IMR-90 (cell line): ENCODE results near the gene GNG7. TPM values are rescaled to one million over a fixed set of nuclear protein-coding genes. Genes with fewer than 3 reads are reported as not detected.

ENCODE experiments used
- ATAC-seq: fragments of 200-7000 bp; cut with Tn5 transposase; 2 replicates; pipeline ENCODE4 v1.9.1; 2020; ENCODE audit warnings: low read depth, mild to moderate bottlenecking, moderate library complexity
- BruUV-seq: library from RNA; stranded (reverse); fragments of 400-500 nt; replicated peaks from 2 replicates; lab custom pipeline; 2021; lab: Mats Ljungman, UMichigan
- CTCF ChIA-PET: fragments of 300-600 bp; formaldehyde crosslinking; extraction: SDS; loops from one replicate; lab custom pipeline; 2021; ENCODE audit warnings: antibody characterized with exemption; lab: Yijun Ruan, JAX
- POLR2A ChIA-PET: fragments of 300-600 bp; sonication (Branson Sonifier 250); formaldehyde crosslinking; loops from one replicate; lab custom pipeline; 2022; ENCODE audit warnings: antibody characterized with exemption; ENCODE audit not compliant: unreplicated experiment; lab: Charles Lee
- DNase-seq: peaks from one replicate; pipeline ENCODE4 v3.0.0; 2013
- H2AFZ ChIP-seq: replicated peaks from 2 replicates; pipeline ENCODE3; 2013; ENCODE audit warnings: low read length, mild to moderate bottlenecking; ENCODE audit not compliant: poor library complexity
- H2AK5ac ChIP-seq: 2 replicates; pipeline ENCODE4 v1.6.1; 2013; ENCODE audit warnings: low read depth, low read length, inconsistent platforms
- H2AK9ac ChIP-seq: replicated peaks from 2 replicates; pipeline ENCODE3; 2013; ENCODE audit warnings: mild to moderate bottlenecking, low read depth, low read length, moderate library complexity; ENCODE audit not compliant: poor library complexity
- H2BK120ac ChIP-seq: 2 replicates; pipeline ENCODE4 v1.6.1; 2013; ENCODE audit warnings: low read depth, low read length, inconsistent platforms
- H2BK15ac ChIP-seq: 3 replicates; pipeline ENCODE4 v1.6.1; 2013; ENCODE audit warnings: low read depth, low read length, inconsistent platforms
- H2BK20ac ChIP-seq: 2 replicates; pipeline ENCODE4 v1.6.1; 2013; ENCODE audit warnings: low read depth, mild to moderate bottlenecking, inconsistent platforms, low read length, moderate library complexity
- H2BK5ac ChIP-seq: 2 replicates; pipeline ENCODE4 v1.6.1; 2013; ENCODE audit warnings: mild to moderate bottlenecking, low read depth, low read length, inconsistent platforms; ENCODE audit not compliant: poor library complexity, severe bottlenecking
- H3K14ac ChIP-seq: replicated peaks from 2 replicates; pipeline ENCODE4 v1.6.1; 2013; ENCODE audit warnings: low read depth, low read length, inconsistent platforms
- H3K18ac ChIP-seq: 2 replicates; pipeline ENCODE4 v1.6.1; 2013; ENCODE audit warnings: low read depth, low read length, control low read depth
- H3K23ac ChIP-seq: 2 replicates; pipeline ENCODE4 v1.6.1; 2013; ENCODE audit warnings: low read depth, low read length, inconsistent platforms
- H3K27ac ChIP-seq: 2 replicates; pipeline ENCODE4 v1.5.1; 2013; ENCODE audit warnings: mild to moderate bottlenecking, control low read depth, low read length; ENCODE audit not compliant: insufficient read depth
- H3K27me3 ChIP-seq: 2 replicates; pipeline ENCODE4 v1.6.1; 2013; ENCODE audit warnings: low read length; ENCODE audit not compliant: control insufficient read depth, insufficient read depth
- H3K36me3 ChIP-seq: 2 replicates; pipeline ENCODE4 v1.6.1; 2013; ENCODE audit warnings: low read length, mixed read lengths; ENCODE audit not compliant: control insufficient read depth, insufficient read depth
- H3K4ac ChIP-seq: 2 replicates; pipeline ENCODE4 v1.6.1; 2013; ENCODE audit warnings: low read depth, low read length, inconsistent platforms
- H3K4me1 ChIP-seq: 2 replicates; pipeline ENCODE4 v1.6.1; 2013; ENCODE audit warnings: low read length, mixed read lengths; ENCODE audit not compliant: control insufficient read depth, insufficient read depth
- H3K4me2 ChIP-seq: 2 replicates; pipeline ENCODE4 v1.6.1; 2013; ENCODE audit warnings: low read depth, mild to moderate bottlenecking, control low read depth, low read length, moderate library complexity
- H3K4me3 ChIP-seq: 2 replicates; pipeline ENCODE4 v1.5.1; 2013; ENCODE audit warnings: low read depth, mild to moderate bottlenecking, control low read depth, low read length, moderate library complexity; ENCODE audit not compliant: insufficient read depth
- H3K56ac ChIP-seq: 2 replicates; pipeline ENCODE4 v1.6.1; 2013; ENCODE audit warnings: low read length, inconsistent platforms; ENCODE audit not compliant: insufficient read depth; ENCODE audit errors: extremely low read depth
- H3K79me1 ChIP-seq, 2 experiments: 2 replicates each; pipeline ENCODE4 v1.6.1; 2013; ENCODE audit warnings: low read length in 2 of 2, inconsistent platforms in 1 of 2, low read depth in 1 of 2
- H3K9ac ChIP-seq: 2 replicates; pipeline ENCODE4 v1.6.1; 2013; ENCODE audit warnings: low read depth, low read length, control low read depth
- H3K9me1 ChIP-seq: 2 replicates; pipeline ENCODE4 v1.6.1; 2013; ENCODE audit warnings: low read length, inconsistent platforms; ENCODE audit not compliant: insufficient read depth
- H3K9me3 ChIP-seq: 2 replicates; pipeline ENCODE4 v1.6.1; 2013; ENCODE audit warnings: low read length; ENCODE audit not compliant: control insufficient read depth, insufficient read depth
- H4K20me1 ChIP-seq: 2 replicates; pipeline ENCODE4 v1.6.1; 2013; ENCODE audit warnings: low read length, inconsistent platforms; ENCODE audit not compliant: insufficient read depth
- H4K5ac ChIP-seq: 2 replicates; pipeline ENCODE4 v1.6.1; 2013; ENCODE audit warnings: mild to moderate bottlenecking, low read depth, low read length, control low read depth
- H4K8ac ChIP-seq, 2 experiments: 2 replicates each; pipeline ENCODE4 v1.6.1; 2013; ENCODE audit warnings: low read depth in 2 of 2, low read length in 2 of 2, control low read depth in 1 of 2, inconsistent platforms in 1 of 2
- H4K91ac ChIP-seq: 2 replicates; pipeline ENCODE4 v1.6.1; 2013; ENCODE audit warnings: low read depth, low read length, inconsistent platforms; ENCODE audit not compliant: insufficient read depth
- BHLHE40 ChIP-seq: fragments of 150-350 bp; IDR thresholded peaks from 2 replicates; pipeline ENCODE4 v1.6.1; 2016; ENCODE audit warnings: mild to moderate bottlenecking, low read depth, low read length
- CEBPB ChIP-seq: IDR thresholded peaks from 2 replicates; pipeline ENCODE4 v1.6.1; 2012; ENCODE audit warnings: low read depth, low read length, improper control_type of control experiment
- CHD1 ChIP-seq: IDR thresholded peaks from 2 replicates; pipeline ENCODE4 v1.6.1; 2012; ENCODE audit warnings: low read depth, low read length, improper control_type of control experiment
- ELK1 ChIP-seq: fragments of 150-350 bp; IDR thresholded peaks from 2 replicates; pipeline ENCODE4 v1.6.1; 2016; ENCODE audit warnings: low read depth, mild to moderate bottlenecking, low read length, moderate library complexity, borderline replicate concordance
- FOS ChIP-seq: fragments of 150-350 bp; IDR thresholded peaks from 2 replicates; pipeline ENCODE4 v1.6.1; 2016; ENCODE audit warnings: low read depth, low read length
- MAFK ChIP-seq: IDR thresholded peaks from 2 replicates; pipeline ENCODE4 v1.6.1; 2012; ENCODE audit warnings: low read depth, low read length, improper control_type of control experiment
- MAZ ChIP-seq: IDR thresholded peaks from 2 replicates; pipeline ENCODE4 v1.6.1; 2012; ENCODE audit warnings: low read depth, mild to moderate bottlenecking, low read length, improper control_type of control experiment, moderate library complexity, borderline replicate concordance
- MXI1 ChIP-seq: IDR thresholded peaks from 2 replicates; pipeline ENCODE4 v1.6.1; 2012; ENCODE audit warnings: low read depth, mild to moderate bottlenecking, low read length, moderate library complexity, borderline replicate concordance
- NFE2L2 ChIP-seq: fragments of 150-350 bp; IDR thresholded peaks from 2 replicates; pipeline ENCODE4 v1.6.1; 2016; ENCODE audit warnings: low read depth, mild to moderate bottlenecking, low read length
- POLR2A ChIP-seq: IDR thresholded peaks from 2 replicates; pipeline ENCODE4 v1.6.1; 2012; ENCODE audit warnings: mild to moderate bottlenecking, low read depth, low read length
- RAD21 ChIP-seq: IDR thresholded peaks from 2 replicates; pipeline ENCODE4 v1.6.1; 2012; ENCODE audit warnings: low read length, improper control_type of control experiment
- RCOR1 ChIP-seq: IDR thresholded peaks from 2 replicates; pipeline ENCODE4 v1.6.1; 2012; ENCODE audit warnings: mild to moderate bottlenecking, low read length, improper control_type of control experiment; ENCODE audit not compliant: insufficient replicate concordance
- RFX5 ChIP-seq: IDR thresholded peaks from 2 replicates; pipeline ENCODE4 v1.8.0; 2012; ENCODE audit warnings: low read depth, mild to moderate bottlenecking, low read length, moderate library complexity
- SMC3 ChIP-seq: fragments of 150-350 bp; IDR thresholded peaks from 2 replicates; pipeline ENCODE4 v1.6.1; 2016; ENCODE audit warnings: low read depth, mild to moderate bottlenecking, antibody characterized with exemption, low read length, moderate library complexity
- WGBS, 2 experiments: methylation state at CpG; one replicate each; pipeline versions ENCODE4 v1.1.5 to v1.1.7; 2013; ENCODE audit warnings: missing lambda C conversion rate in 2 of 2; ENCODE audit not compliant: insufficient read length in 1 of 2; ENCODE audit errors: extremely low coverage in 2 of 2; 5-methylcytosine and 5-hydroxymethylcytosine counted together
- dilution Hi-C: fragments of 300-500 bp; cut with HindIII; formaldehyde crosslinking; loops from one replicate; pipeline ENCODE4 v1.14.3; 2018; ENCODE audit warnings: low sequenced_read_pairs; ENCODE audit not compliant: unreplicated experiment
- in situ Hi-C: fragments of 300-500 bp; cut with MboI; formaldehyde crosslinking; loops from 3 replicates; pipeline ENCODE4 v1.14.3; 2019; ENCODE audit warnings: low sequenced_read_pairs, inconsistent platforms, mixed read lengths
- intact Hi-C: fragments of 100-400 bp; cut with micrococcal nuclease; formaldehyde crosslinking; loops from 2 replicates; pipeline ENCODE4 v1.10.0; 2022
- polyA plus RNA-seq, 3 experiments: library from polyadenylated mRNA; depleted of rRNA; stranded (reverse); fragments of >200 nt; gene quantifications; 2 replicates each; pipeline ENCODE4 v1.2.3, GENCODE V29; 2012; ENCODE audit warnings: low replicate concordance in 1 of 3
- total RNA-seq: library from RNA; depleted of rRNA; stranded (reverse); fragments of >200 nt; gene quantifications from 2 replicates; pipeline ENCODE4 v1.2.3, GENCODE V29; 2012
- TF ChIP-seq, protein P1 (sequence below): fragments of 150-350 bp; IDR thresholded peaks from 2 replicates; pipeline ENCODE4 v1.6.1; 2017; ENCODE audit warnings: mild to moderate bottlenecking, antibody characterized with exemption, low read length, low read depth

GNG7 gene
- total and polyA plus RNA-seq, 2 of the 4 experiments (the other 2 are of a cell fraction): under 0.01 to 0.21 TPM

- H3K79me1 ChIP-seq: peaks cover 0 to 19% of the 10 kb centered on the region in 2 experiments; a peak in 1 of 4 replicates
- H2AFZ ChIP-seq: peak overlapping the region; percentile 76
- H3K4ac ChIP-seq: peak overlapping the region; percentile 83
- H3K18ac ChIP-seq: 0 out of 2 replicates have a peak overlapping the region, but pooled peaks have one; percentile 22
- H3K23ac ChIP-seq: peak overlapping the region; percentile 85
- no peaks in the 10 kb centered on the region for H3K27me3 ChIP-seq
- H3K36me3 ChIP-seq: peaks cover 4% of the 10 kb centered on the region; the same call in 1 of the 2 replicates
- ChIA-PET POLR2A (interaction anchor here (1.2 to 3.3 kb wide), 2 partner anchors 62 to 100 kb away, joined by 3 to 63 read pairs; no protein-coding TSS in a partner anchor), CTCF (no interaction called here)
- peak; percentile 76 for DNase-seq
- dilution Hi-C loops (no loop called here), intact Hi-C loops (loop anchor here (10.0 kb wide), 1 partner anchor 266 kb away; the partner anchor contains the start of gene SLC39A3), in situ Hi-C loops (loop anchor here (5.0 kb wide), 1 partner anchor 58 kb away; no protein-coding TSS in a partner anchor)
- H2AK5ac ChIP-seq: peak overlapping the region; percentile 60
- no peaks in the 10 kb centered on the region for H3K9me1 ChIP-seq
- H3K14ac ChIP-seq: peak overlapping the region; percentile 92; the same call in 1 of the 2 replicates
- WGBS, 2 experiments: 8% methylated on average over 5 of the region's 39 CpGs; no CpG with 5 or more reads in 1 of the 2 experiments
- H2AK9ac ChIP-seq: peak overlapping the region; percentile 51
- peaks cover 4% of the 10 kb centered on the region; the same call in 1 of the 2 replicates for H3K4me1 ChIP-seq
- peak overlapping the region; percentile 85 for H3K4me2 ChIP-seq
- no TSS peak for BruUV-seq
- peak overlapping the region; percentile 10; the same call in 1 of the 2 replicates for H2BK120ac ChIP-seq
- peak overlapping the region; percentile 47; the same call in 1 of the 2 replicates for H3K56ac ChIP-seq
- H2BK5ac ChIP-seq: peak overlapping the region; percentile 77
- H4K20me1 ChIP-seq: peaks cover 36% of the 10 kb centered on the region
- peak; percentile 19 for ATAC-seq
- H3K9ac ChIP-seq: peak overlapping the region; percentile 87
- no peak overlapping the region for H2BK20ac ChIP-seq
- no peak overlapping the region for H2BK15ac ChIP-seq
- H3K9me3 ChIP-seq: peaks cover 15% of the 10 kb centered on the region
- peak overlapping the region; percentile 44; the same call in 1 of the 2 replicates for H4K91ac ChIP-seq
- peak overlapping the region; percentile 24 to 78; a peak in 2 of 4 replicates for H4K8ac ChIP-seq
- H4K5ac ChIP-seq: peak overlapping the region; percentile 8
- peak overlapping the region; percentile 84 for H3K4me3 ChIP-seq
- H3K27ac ChIP-seq: peak overlapping the region; percentile 68
- peak; percentile 62 for TF ChIP-seq CHD1
- no peak for TF ChIP-seq MXI1
- TF ChIP-seq, protein P1, sequence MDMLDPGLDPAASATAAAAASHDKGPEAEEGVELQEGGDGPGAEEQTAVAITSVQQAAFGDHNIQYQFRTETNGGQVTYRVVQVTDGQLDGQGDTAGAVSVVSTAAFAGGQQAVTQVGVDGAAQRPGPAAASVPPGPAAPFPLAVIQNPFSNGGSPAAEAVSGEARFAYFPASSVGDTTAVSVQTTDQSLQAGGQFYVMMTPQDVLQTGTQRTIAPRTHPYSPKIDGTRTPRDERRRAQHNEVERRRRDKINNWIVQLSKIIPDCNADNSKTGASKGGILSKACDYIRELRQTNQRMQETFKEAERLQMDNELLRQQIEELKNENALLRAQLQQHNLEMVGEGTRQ: peak; percentile 58; the same call in 1 of the 2 replicates
- peak; percentile 75 for TF ChIP-seq BHLHE40
- TF ChIP-seq SMC3: no peak
- TF ChIP-seq RCOR1: no peak
- TF ChIP-seq CEBPB: no peak
- no peak for TF ChIP-seq RAD21
- TF ChIP-seq RFX5: no peak
- TF ChIP-seq FOS: no peak
- TF ChIP-seq MAFK: no peak
- peak; percentile 62 for TF ChIP-seq MAZ
- no peak for TF ChIP-seq NFE2L2
- peak; percentile 90 for TF ChIP-seq POLR2A
- no peak for TF ChIP-seq ELK1
These were observed 223.5 kb downstream of the GNG7 start for GRCh38 chr19:2478756-2479555.
